Panc1 (cell line): ENCODE data around the gene ABCA1.

ENCODE experiments used
- CTCF ChIP-seq: fragments of 450-650 bp; IDR thresholded peaks from 2 replicates; pipeline ENCODE4 v1.5.1; 2017; ENCODE audit warnings: mild to moderate bottlenecking
- POLR2AphosphoS5 ChIP-seq: IDR thresholded peaks from 2 replicates; pipeline ENCODE4 v1.6.1; 2012; ENCODE audit warnings: mild to moderate bottlenecking, low read depth, low read length, moderate library complexity

- no peak for TF ChIP-seq CTCF
- no peak for TF ChIP-seq POLR2AphosphoS5
These were observed 59.7 kb downstream of the ABCA1 start for GRCh38 chr9:104868303-104868686.
